ENCODE measurements around the gene WDR72. TPM values are rescaled to one million over a fixed set of nuclear protein-coding genes. Genes with fewer than 3 reads are reported as not detected.

WDR72 gene
- total and polyA plus RNA-seq, 2 experiments from 2014 or later = 0.99 to 1.9 TPM

- Histone ChIP-seq H3K27me3 (ENCODE audit: insufficient read depth) (no peaks in the 10 kb centered on the region), H3K27ac (ENCODE audit: low read depth) (peak overlapping the region; percentile 79), H3K4me2 (no peak overlapping the region), H3K9me2 (ENCODE audit: insufficient read depth) (no peaks in the 10 kb centered on the region), H3K36me3 (ENCODE audit: insufficient read depth) (no peaks in the 10 kb centered on the region), H2AFZ (no peak overlapping the region), H3K4me1 (ENCODE audit: insufficient read depth) (no peaks in the 10 kb centered on the region), H3K79me2 (replicated peaks; ENCODE audit: insufficient read depth) (no peaks in the 10 kb centered on the region), H3F3A (replicated peaks; ENCODE audit: low read depth) (no peaks in the 10 kb centered on the region), H3K4me3 (no peak overlapping the region), H4K20me1 (replicated peaks; ENCODE audit: insufficient read depth) (no peaks in the 10 kb centered on the region)
- H3K27ac Mint-ChIP-seq = peak overlapping the region; percentile 55; the same call in 1 of the 2 replicates
- ATAC-seq = peak; percentile 21; the same call in 1 of the 3 replicates
- DNase-seq (ENCODE audit: low spot score) = peak; percentile 6
- TF ChIP-seq EZH2 (IDR thresholded peaks at IDR 0.05; ENCODE audit: low read depth, unreplicated experiment) = no peak
- TF ChIP-seq, protein P1, sequence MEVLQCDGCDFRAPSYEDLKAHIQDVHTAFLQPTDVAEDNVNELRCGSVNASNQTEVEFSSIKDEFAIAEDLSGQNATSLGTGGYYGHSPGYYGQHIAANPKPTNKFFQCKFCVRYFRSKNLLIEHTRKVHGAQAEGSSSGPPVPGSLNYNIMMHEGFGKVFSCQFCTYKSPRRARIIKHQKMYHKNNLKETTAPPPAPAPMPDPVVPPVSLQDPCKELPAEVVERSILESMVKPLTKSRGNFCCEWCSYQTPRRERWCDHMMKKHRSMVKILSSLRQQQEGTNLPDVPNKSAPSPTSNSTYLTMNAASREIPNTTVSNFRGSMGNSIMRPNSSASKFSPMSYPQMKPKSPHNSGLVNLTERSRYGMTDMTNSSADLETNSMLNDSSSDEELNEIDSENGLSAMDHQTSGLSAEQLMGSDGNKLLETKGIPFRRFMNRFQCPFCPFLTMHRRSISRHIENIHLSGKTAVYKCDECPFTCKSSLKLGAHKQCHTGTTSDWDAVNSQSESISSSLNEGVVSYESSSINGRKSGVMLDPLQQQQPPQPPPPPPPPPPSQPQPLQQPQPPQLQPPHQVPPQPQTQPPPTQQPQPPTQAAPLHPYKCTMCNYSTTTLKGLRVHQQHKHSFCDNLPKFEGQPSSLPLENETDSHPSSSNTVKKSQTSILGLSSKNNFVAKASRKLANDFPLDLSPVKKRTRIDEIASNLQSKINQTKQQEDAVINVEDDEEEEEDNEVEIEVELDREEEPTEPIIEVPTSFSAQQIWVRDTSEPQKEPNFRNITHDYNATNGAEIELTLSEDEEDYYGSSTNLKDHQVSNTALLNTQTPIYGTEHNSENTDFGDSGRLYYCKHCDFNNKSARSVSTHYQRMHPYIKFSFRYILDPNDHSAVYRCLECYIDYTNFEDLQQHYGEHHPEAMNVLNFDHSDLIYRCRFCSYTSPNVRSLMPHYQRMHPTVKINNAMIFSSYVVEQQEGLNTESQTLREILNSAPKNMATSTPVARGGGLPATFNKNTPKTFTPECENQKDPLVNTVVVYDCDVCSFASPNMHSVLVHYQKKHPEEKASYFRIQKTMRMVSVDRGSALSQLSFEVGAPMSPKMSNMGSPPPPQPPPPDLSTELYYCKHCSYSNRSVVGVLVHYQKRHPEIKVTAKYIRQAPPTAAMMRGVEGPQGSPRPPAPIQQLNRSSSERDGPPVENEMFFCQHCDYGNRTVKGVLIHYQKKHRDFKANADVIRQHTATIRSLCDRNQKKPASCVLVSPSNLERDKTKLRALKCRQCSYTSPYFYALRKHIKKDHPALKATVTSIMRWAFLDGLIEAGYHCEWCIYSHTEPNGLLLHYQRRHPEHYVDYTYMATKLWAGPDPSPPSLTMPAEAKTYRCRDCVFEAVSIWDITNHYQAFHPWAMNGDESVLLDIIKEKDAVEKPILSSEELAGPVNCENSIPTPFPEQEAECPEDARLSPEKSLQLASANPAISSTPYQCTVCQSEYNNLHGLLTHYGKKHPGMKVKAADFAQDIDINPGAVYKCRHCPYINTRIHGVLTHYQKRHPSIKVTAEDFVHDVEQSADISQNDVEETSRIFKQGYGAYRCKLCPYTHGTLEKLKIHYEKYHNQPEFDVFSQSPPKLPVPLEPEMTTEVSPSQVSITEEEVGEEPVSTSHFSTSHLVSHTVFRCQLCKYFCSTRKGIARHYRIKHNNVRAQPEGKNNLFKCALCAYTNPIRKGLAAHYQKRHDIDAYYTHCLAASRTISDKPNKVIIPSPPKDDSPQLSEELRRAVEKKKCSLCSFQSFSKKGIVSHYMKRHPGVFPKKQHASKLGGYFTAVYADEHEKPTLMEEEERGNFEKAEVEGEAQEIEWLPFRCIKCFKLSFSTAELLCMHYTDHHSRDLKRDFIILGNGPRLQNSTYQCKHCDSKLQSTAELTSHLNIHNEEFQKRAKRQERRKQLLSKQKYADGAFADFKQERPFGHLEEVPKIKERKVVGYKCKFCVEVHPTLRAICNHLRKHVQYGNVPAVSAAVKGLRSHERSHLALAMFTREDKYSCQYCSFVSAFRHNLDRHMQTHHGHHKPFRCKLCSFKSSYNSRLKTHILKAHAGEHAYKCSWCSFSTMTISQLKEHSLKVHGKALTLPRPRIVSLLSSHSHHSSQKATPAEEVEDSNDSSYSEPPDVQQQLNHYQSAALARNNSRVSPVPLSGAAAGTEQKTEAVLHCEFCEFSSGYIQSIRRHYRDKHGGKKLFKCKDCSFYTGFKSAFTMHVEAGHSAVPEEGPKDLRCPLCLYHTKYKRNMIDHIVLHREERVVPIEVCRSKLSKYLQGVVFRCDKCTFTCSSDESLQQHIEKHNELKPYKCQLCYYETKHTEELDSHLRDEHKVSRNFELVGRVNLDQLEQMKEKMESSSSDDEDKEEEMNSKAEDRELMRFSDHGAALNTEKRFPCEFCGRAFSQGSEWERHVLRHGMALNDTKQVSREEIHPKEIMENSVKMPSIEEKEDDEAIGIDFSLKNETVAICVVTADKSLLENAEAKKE (CRISPR knock-in tag; IDR thresholded peaks at IDR 0.05) = no peak
- no peak for TF ChIP-seq REST (IDR thresholded peaks at IDR 0.05; ENCODE audit: unreplicated experiment)
- no peak for TF ChIP-seq EZH2phosphoT487 (IDR thresholded peaks at IDR 0.05; ENCODE audit: unreplicated experiment)
- TF ChIP-seq ZNF114 (CRISPR knock-in tag; IDR thresholded peaks at IDR 0.05) = no peak
- TF ChIP-seq, protein P2, sequence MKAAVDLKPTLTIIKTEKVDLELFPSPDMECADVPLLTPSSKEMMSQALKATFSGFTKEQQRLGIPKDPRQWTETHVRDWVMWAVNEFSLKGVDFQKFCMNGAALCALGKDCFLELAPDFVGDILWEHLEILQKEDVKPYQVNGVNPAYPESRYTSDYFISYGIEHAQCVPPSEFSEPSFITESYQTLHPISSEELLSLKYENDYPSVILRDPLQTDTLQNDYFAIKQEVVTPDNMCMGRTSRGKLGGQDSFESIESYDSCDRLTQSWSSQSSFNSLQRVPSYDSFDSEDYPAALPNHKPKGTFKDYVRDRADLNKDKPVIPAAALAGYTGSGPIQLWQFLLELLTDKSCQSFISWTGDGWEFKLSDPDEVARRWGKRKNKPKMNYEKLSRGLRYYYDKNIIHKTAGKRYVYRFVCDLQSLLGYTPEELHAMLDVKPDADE (IDR thresholded peaks at IDR 0.05) = no peak
- no peak for TF ChIP-seq STAT1 (IDR thresholded peaks at IDR 0.05; ENCODE audit: unreplicated experiment)
- TF ChIP-seq JUNB (IDR thresholded peaks at IDR 0.05; ENCODE audit: unreplicated experiment) = no peak
- TF ChIP-seq, protein P3, sequence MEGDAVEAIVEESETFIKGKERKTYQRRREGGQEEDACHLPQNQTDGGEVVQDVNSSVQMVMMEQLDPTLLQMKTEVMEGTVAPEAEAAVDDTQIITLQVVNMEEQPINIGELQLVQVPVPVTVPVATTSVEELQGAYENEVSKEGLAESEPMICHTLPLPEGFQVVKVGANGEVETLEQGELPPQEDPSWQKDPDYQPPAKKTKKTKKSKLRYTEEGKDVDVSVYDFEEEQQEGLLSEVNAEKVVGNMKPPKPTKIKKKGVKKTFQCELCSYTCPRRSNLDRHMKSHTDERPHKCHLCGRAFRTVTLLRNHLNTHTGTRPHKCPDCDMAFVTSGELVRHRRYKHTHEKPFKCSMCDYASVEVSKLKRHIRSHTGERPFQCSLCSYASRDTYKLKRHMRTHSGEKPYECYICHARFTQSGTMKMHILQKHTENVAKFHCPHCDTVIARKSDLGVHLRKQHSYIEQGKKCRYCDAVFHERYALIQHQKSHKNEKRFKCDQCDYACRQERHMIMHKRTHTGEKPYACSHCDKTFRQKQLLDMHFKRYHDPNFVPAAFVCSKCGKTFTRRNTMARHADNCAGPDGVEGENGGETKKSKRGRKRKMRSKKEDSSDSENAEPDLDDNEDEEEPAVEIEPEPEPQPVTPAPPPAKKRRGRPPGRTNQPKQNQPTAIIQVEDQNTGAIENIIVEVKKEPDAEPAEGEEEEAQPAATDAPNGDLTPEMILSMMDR (conservative IDR thresholded peaks at IDR 0.05; ENCODE audit: low read depth in 2 of 2) = no peak
- no peak for TF ChIP-seq NANOG (IDR thresholded peaks at IDR 0.05; ENCODE audit: borderline replicate concordance)
- no peak for TF ChIP-seq ZNF331 (CRISPR knock-in tag; IDR thresholded peaks at IDR 0.05; ENCODE audit: low read depth)
- TF ChIP-seq POLR2AphosphoS5 (IDR thresholded peaks at IDR 0.05; ENCODE audit: low read depth) = no peak
- TF ChIP-seq CREB1 (CRISPR knock-in tag; IDR thresholded peaks at IDR 0.05; ENCODE audit: low read depth) = no peak
- H3K4me3 Mint-ChIP-seq = no peak overlapping the region
- peaks cover 18% of the 10 kb centered on the region for H3K4me1 Mint-ChIP-seq
- H3K27me3 Mint-ChIP-seq (ENCODE audit: insufficient read depth, low read depth, poor library complexity) = no peaks in the 10 kb centered on the region
- H3K36me3 Mint-ChIP-seq (ENCODE audit: low read depth) = peaks cover 14% of the 10 kb centered on the region; the same call in 2 of the 3 replicates
- peaks cover 12% of the 10 kb centered on the region for H3K9me3 Mint-ChIP-seq
Measured at GRCh38 chr15:53625962-53626845, 133.3 kb downstream of the WDR72 start.

All from GM23338 (cell line).